ENCODE data around the gene ANO8.

DNA sequence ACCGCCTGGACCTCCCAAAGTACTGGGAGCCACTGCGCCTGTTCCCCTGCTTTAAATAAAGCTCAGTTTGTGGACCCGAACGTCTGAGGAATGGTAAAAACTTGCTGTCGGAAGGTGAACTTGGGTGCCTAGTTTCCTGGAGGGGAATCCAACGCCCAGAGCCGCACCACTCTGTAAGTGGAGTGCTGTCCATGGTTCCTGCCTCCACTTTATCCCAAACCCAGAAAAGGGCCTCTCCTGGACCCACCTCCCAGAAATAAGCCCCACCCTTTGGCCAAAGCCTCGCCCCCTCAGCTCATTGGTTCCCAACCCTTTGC lies 2.3 kb downstream of the ANO8 start:
- no peak for TF ChIP-seq EZH2 (IDR thresholded peaks at IDR 0.05; ENCODE audit: borderline replicate concordance, low read length)
- TF ChIP-seq, protein P1, sequence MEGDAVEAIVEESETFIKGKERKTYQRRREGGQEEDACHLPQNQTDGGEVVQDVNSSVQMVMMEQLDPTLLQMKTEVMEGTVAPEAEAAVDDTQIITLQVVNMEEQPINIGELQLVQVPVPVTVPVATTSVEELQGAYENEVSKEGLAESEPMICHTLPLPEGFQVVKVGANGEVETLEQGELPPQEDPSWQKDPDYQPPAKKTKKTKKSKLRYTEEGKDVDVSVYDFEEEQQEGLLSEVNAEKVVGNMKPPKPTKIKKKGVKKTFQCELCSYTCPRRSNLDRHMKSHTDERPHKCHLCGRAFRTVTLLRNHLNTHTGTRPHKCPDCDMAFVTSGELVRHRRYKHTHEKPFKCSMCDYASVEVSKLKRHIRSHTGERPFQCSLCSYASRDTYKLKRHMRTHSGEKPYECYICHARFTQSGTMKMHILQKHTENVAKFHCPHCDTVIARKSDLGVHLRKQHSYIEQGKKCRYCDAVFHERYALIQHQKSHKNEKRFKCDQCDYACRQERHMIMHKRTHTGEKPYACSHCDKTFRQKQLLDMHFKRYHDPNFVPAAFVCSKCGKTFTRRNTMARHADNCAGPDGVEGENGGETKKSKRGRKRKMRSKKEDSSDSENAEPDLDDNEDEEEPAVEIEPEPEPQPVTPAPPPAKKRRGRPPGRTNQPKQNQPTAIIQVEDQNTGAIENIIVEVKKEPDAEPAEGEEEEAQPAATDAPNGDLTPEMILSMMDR (conservative IDR thresholded peaks at IDR 0.05 in 1 of 2, IDR thresholded peaks at IDR 0.05 in 1 of 2; ENCODE audit: extremely low read depth in 1 of 2, insufficient read depth in 1 of 2, low read depth in 1 of 2, low read length in 2 of 2) = no peak

Data from mammary epithelial cell (primary cell).